Measurements from ENCODE around the gene ADAMTS15. TPM values are rescaled to one million over a fixed set of nuclear protein-coding genes. Genes with fewer than 3 reads are reported as not detected.

The ADAMTS15 gene
- total and polyA plus RNA-seq, 2 donors (not counting 3 experiments of a cell fraction or from before 2014, with no cell fraction given) = 0.08 TPM; not detected in 1

- DNase-seq (ENCODE audit: low read depth, low spot score) (no peak), FAIRE-seq (no peak)
- Histone ChIP-seq H3K4me2 (ENCODE audit: insufficient read depth, low read length) (no peak overlapping the region), H3K9me3 (replicated peaks; ENCODE audit: control insufficient read depth, insufficient read depth, low read length) (no peaks in the 10 kb centered on the region), H4K20me1 (replicated peaks; ENCODE audit: control insufficient read depth, extremely low read depth, insufficient read depth, low read length) (no peaks in the 10 kb centered on the region), H3K27me3 (ENCODE audit: control insufficient read depth in 2 of 2, insufficient read depth in 2 of 2, low read length in 2 of 2) (no peaks in the 10 kb centered on the region), H3K9ac (replicated peaks; ENCODE audit: extremely low read depth, insufficient read depth, low read length) (no peak overlapping the region), H3K9me1 (replicated peaks; ENCODE audit: control insufficient read depth, extremely low read depth, insufficient read depth, low read length) (no peaks in the 10 kb centered on the region), H3K79me2 (ENCODE audit: control insufficient read depth, insufficient read depth, low read length) (no peaks in the 10 kb centered on the region), H3K4me3 (replicated peaks in 1 of 3; ENCODE audit: insufficient read depth in 1 of 3, low read depth in 1 of 3, low read length in 3 of 3) (no peak overlapping the region), H3K4me1 (ENCODE audit: control insufficient read depth, extremely low read depth, insufficient read depth, low read length) (peaks cover 3% of the 10 kb centered on the region), H2AFZ (ENCODE audit: low read depth, low read length) (no peak overlapping the region), H3K36me3 (ENCODE audit: control insufficient read depth in 2 of 2, extremely low read depth in 1 of 2, insufficient read depth in 2 of 2, low read length in 2 of 2) (no peaks in the 10 kb centered on the region), H3K27ac (ENCODE audit: insufficient read depth, low read depth, low read length) (no peak overlapping the region)
- TF ChIP-seq, protein P1, sequence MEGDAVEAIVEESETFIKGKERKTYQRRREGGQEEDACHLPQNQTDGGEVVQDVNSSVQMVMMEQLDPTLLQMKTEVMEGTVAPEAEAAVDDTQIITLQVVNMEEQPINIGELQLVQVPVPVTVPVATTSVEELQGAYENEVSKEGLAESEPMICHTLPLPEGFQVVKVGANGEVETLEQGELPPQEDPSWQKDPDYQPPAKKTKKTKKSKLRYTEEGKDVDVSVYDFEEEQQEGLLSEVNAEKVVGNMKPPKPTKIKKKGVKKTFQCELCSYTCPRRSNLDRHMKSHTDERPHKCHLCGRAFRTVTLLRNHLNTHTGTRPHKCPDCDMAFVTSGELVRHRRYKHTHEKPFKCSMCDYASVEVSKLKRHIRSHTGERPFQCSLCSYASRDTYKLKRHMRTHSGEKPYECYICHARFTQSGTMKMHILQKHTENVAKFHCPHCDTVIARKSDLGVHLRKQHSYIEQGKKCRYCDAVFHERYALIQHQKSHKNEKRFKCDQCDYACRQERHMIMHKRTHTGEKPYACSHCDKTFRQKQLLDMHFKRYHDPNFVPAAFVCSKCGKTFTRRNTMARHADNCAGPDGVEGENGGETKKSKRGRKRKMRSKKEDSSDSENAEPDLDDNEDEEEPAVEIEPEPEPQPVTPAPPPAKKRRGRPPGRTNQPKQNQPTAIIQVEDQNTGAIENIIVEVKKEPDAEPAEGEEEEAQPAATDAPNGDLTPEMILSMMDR (IDR thresholded peaks at IDR 0.05; ENCODE audit: extremely low read depth in 1 of 2, insufficient read depth in 1 of 2, low read depth in 1 of 2, low read length in 2 of 2) = no peak
- TF ChIP-seq JUN (IDR thresholded peaks at IDR 0.05; ENCODE audit: borderline replicate concordance, insufficient read depth, insufficient read length, low read depth) (no peak), GATA2 (IDR thresholded peaks at IDR 0.05; ENCODE audit: insufficient read depth, insufficient read length, low read depth, low read length) (no peak), MYC (IDR thresholded peaks at IDR 0.05; ENCODE audit: low read depth, low read length) (no peak), FOS (IDR thresholded peaks at IDR 0.05; ENCODE audit: borderline replicate concordance, insufficient read depth, low read length) (no peak), POLR2AphosphoS5 (IDR thresholded peaks at IDR 0.05; ENCODE audit: insufficient read depth, low read depth, low read length) (no peak), POLR2A (IDR thresholded peaks at IDR 0.05; ENCODE audit: low read depth, low read length) (no peak), EZH2 (IDR thresholded peaks at IDR 0.05; ENCODE audit: borderline replicate concordance, low read depth, low read length, severe bottlenecking) (no peak), MAX (IDR thresholded peaks at IDR 0.05; ENCODE audit: insufficient read depth, insufficient read length) (no peak)
- ChIA-PET CTCF (interaction anchor here (1.4 kb wide), 1 partner anchor 9 kb away, joined by 3 read pairs; no protein-coding TSS in a partner anchor), POLR2A (no interaction called here)
- dilution Hi-C loops (cut with MboI; ENCODE audit: extremely low pct_ligation_motif_present, low sequenced_read_pairs) = no loop called here
- no TSS peak for BruUV-seq (replicated peaks)
- intact Hi-C loops (cut with micrococcal nuclease) = no loop called here
Observed at GRCh38 chr11:130519128-130519932, 70.9 kb downstream of the ADAMTS15 start.

Data from endothelial cell of umbilical vein (primary cell).